NCI-H82 treated with DMSO at 0.1 percent for 48 hours (cell line): ENCODE measurements around the gene GSG1L.

Source experiments
- DNase-seq: peaks from one replicate; lab custom pipeline; 2025; ENCODE audit not compliant: unreplicated experiment; lab: John Stamatoyannopoulos, UW

GSG1L gene

DNA sequence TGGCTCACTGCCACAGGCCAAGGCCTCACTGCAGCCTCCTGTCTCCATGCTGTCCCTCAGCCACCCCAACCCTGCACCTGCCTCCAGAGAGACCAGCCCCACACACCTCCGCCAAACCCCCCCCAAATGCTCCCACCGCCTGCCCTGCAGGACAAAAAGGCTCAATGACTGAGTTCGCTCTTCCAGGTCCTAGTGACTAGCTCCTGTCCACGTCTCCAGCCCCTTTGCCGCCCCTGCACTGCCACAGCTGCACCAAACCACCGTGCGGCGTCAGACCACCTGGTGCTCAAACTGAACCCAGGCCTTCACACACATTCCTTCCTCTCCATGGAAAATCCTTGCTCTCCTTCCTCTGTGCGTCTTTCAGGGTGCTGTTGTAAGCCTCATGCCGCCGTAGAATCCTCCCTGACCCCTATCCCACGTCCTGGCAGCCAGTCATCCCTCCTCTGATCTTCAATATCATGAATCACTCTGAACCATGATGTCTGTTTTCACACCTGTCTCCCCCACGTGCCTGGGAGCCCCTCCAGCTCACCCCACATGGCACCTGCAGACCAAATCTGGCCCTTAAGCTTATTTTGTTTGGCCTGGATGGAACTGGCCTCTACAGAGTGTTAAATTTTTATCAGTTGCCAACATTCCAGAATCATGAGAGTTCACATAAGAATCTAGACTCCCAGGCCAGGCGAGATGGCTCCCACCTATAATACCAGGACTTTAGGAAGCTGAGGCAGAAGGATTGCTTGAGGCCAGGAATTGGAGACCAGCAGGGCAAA is 4.3 kb upstream of the GSG1L start:
- DNase-seq: no peak

DNA sequence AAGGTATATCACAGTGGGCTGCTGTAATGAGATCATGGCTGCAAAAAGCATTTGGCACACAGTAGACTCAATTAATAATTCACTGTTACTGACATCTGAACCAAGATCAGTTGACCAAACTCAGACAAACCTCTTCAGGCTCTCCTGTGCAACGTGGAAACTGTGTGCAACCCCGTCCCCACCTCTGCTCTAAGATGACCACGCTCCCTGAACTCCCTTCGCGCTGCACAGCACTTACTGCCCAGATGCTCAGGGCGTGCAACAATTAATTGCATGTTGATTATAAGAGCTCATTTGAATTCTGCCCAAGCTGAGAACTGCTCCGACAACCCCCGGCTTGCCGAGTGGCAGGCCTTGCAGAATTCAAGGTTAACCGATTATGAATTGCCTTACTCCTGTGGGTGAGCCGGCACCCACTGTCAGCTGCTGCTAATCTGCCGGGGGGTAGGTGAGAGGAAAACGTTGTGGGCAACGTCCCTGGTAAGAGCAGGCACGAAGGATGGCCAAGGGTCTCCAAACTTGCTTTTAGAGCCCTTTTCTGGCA is 1.3 kb upstream of the GSG1L start:
- no peak for DNase-seq

DNA sequence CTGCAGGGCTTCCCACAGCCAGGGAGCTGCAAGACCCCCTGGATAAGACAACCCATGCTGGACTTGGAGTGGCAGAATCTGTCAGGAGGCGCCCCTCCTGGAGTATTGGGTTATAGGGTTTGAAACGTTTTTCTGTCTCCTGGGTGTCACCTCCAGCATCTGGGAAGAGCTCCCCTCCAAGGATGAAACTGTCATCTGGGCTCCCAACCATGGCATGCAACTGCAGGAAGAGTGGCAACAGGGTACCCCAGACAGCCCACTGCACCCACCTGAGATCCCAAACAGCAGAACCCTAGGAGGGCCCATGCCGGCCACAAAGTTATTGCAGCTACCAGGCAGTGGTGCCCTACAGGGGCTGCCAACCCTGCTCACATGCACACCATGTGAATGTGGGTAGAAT is 636 bp upstream of the GSG1L start:
- DNase-seq: no peak

DNA sequence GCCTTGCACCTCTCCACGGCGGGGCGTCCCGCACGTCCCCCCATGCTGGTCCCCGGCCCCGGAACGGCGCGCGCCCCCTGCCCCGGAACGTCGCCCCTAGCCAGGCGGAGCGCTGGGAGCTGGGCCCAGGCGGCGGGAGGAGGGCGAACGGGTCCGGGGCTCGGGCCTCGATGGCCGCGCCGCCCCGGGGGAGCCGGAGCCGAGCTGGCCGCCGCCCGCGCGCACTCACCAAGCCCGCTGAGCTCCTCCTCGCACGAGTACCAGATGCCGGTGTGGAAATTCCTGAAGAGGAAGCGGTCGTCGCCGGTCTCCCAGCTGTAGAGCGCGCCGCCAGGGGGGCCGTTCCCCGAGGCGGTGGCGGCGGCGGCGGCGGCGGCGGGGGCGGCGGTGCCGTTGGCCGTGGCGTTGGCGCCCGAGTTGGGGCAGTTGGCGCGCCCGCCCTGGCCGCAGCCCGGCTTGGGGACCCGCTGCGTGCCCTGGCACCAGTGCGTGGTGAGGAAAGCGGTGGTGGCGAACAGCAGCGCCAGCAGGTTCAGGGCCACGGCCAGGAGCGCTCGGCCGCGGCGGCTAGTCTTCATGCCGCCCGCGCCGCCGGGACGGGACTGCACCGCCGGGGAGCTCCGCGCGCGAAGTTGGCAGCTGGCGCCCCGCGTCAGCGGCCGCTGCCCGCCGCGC is 530 bp downstream of the GSG1L start:
- DNase-seq: no peak

DNA sequence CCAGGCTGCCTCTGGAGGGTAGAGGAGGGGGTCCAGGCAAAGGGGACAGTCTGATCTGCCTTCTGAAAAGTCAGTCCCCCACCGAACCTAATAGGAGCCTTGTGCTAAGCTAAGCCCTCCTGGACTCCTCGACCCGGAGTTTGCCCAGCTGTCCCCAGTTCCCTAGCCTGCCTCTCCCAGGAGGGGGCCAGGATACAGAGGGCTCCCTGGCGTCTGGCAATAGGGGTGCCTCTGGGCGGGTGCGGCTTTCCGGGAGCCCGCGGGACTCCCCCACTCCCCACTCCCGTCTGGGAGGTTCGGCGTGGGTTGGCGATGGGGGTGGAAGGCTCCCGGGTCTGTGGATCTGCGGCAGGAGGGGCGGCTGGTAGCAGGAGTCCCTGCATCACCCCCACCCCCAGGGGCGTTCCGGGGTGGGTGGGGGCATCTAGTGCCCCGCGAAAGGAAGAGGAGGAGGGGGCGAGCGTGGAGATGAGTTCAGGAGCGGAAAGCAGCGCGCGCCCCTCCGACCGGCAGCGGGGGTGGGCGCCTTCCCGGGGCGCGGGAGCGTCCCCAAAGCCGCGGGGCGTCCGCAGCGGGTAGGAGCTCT is 1.2 kb downstream of the GSG1L start:
- no peak for DNase-seq

DNA sequence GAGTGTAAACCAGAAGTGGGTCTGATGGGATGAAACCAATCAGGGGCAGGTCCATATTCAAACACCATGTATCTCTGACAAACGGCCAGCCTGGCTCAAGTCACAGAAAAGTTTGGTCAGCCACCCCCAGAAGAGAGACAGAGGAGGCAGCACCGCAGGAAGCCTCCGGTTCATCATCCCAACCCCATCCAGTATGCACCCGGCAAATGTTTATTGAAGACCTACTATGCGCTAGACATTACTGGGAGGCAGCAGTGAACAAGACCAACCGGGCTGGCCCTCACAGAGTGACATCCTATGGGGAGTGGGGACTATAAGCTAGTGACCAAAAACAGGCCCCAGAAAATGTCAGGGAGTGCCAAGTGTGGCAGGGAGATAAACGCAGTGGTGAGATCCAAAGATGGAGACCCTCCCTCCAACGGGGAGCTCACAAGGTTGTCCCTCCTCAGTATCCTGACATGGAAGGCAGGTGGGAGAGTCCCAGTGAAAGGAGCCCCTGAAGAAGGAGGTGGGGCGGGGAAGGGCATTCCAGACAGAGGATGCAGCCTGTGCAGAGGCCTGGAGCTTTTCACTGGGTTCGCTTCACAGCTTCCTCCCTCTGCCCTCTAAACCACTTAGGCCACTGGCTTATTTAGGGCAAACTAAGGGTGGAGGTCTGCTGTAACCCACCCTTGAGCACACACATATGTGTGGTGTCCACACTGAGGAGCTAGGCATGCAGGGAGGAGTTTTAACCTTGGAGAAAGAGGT is 2.0 kb downstream of the GSG1L start:
- DNase-seq: no peak

DNA sequence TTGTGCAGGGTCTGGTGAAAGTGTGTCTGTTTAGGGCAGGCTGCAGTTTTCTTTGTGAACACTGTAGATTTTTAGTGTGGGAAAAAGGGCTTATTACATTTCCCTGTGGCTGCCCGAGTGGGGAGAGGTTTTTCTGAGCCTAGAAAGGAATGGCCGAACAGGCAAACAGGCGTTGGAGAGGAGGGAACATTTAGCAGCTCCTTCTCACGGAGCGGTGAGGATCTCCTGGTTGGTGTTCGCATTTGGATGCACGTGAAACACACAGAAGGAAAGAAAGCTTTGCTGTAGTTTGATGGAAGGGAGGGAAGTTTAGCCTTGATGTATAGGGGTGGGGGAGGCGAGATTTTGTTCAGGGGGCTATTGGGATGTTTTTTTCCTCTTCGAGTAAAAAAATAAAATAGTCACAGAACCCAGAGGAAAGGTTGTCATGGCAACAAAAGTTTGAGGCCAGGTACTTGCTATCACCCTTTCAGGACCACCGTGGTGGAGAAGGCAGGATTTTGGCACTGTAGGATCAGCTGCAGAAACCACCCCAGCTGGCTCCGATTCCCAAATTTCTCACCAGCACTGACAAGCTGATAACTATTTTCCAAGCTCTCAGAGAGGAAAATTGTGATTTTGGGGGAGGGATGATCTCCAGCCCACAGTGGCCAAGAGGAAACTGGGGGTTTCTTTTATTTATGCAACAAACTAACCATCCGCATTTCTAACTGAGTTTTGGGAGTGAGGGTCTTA is 3.5 kb downstream of the GSG1L start:
- no peak for DNase-seq

DNA sequence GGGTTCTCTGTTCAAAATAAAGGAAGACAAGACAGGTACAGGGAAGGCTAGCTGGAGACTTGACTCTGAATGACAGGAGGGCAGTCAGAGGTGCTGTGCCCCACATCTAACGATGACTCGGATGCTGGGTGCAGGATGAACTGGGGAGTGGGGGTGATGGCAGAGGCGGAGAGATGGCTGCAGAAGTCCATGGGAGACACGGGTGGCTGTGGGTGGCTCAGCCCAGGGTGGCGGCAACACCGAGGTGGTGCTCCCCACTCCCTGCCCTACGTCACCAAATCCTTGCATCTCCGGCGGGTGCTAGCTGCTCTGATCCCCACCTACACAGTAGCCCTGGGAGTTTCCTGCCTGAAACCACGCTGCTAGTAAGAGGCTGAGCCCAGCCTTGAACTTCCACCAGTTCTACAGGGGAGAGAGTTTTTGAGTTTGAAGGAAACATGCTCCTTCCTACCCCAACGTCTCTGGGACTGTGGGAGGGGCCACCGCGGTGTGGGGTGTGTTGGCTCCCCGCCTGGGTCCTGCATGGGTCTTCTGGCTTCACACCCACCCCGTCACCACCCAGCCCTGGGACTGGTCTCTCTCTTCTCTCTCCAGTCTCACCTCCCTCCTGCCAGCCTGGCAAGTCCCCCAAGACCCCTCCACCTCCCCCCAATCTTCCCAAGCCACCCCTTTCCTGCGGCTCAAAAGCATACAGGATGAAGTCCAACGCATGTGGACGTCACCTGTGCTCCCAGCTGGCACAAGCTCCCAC is 4.5 kb downstream of the GSG1L start:
- DNase-seq: no peak

DNA sequence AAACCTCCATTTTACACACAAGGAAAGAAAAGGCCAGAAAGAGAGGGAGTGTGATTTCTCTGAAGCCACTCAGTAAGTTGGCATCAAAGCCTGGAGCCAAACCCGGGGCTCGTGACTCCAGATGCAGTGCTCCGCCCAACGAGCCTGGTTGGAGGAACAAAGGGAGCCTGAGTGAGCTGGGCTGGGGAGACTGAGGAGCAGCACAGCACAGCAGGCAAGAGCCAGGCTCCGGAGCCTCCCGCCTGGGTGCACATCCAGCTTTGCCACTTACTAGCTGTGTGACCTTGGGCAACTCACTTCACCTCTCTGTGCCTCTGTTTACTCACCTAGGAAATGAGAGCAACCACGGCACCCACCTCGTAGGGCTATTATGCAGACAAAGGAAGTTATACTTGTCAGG is 5.6 kb downstream of the GSG1L start:
- no peak for DNase-seq

DNA sequence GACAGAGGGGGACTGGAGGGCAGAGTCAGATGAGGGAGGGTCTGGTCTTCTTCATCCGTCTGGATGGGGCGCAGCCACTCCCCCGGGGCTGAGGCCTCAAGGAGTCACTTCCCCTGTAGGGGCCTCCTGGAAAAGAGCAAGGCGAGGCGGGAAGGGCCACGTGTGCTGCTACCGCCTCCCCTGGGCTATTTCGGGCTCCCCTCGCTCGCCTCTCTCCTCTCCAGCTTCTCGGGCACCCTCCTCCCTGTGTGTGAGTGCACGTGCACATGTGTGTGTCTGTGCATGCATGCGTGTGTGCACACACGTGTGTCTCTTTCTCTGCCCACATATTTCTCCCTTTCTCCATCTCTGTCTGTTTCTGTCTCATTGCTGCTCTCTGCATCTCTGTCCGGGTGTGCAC is 10.1 kb downstream of the GSG1L start:
- no peak for DNase-seq

DNA sequence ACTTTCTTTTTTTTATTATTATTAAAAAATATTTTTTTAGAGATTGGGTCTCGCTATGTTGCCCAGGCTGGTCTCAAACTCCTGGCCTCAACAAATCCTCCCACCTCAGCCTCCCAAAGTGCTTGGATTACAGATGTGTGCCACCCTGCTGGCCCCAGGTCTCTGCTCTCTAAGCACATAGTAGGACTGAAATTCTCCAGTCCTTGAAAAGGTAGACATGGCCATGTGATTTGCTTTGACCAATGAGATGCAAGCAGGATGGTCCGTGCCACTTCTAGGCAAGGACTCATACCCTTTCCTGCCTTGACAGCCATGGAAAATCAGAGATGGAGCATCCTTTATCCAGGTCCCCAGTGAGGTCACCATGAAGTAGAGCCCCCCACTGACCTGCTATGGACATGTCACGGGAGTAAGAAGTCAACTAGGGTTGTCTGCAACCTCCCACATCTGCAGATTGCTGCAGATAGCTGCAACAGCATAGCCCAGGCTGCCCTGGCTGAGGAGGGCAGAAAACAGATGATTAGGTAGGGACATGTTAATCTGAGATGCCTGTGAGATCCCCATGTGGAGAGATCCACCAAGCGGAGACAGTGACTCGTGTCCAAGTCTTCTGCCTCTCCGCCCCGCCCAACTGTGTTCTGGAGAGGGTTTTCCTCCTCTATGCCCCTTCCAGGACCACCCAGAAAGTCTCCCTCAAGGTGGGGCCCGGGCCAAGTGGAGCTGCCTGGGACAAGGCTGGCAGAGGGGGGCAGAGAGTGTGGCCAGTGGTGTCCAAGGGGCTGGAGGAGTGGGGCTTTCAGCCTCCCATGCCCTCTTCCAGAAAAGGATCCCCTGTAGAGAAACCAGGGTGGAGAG is 11.0 kb downstream of the GSG1L start:
- no peak for DNase-seq

DNA sequence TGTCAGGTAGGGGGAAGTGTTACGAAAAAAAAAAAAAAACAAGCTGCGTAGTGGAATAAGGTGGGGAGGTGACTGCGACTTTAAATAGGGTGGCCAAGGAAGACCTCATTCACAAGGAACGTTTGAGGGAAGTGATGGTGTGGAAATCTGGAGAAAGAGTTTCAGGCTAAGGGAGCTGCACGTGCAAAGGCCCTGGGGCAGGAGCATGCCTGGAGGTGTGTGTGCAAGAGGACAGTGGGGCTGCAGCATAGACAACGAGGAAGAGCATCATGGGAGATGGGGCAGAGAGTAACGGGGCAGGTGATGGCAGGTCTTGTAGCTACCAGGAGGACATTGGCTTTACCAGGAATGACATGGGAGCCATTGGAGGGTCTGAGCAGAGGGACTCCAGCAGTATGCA is 12.0 kb downstream of the GSG1L start:
- DNase-seq: no peak

DNA sequence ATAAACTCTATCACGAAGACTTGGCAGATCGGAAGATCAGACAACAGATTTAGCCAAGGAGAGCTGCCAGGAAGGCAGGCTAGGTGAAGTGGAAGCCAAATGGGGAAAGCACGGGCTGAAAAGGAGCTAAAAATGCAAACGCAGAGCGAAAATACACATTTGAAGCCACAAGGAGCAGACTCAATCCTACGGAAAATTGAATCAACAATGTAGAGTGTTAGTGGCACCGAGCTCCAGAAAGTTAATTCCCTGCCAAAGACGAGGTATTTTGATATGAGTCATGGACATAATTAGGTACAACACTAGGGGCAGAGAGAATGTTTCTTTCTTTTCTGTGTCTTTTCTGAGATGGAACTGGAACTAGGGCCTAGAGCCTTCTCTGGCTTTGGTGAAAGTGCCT is 20.7 kb downstream of the GSG1L start:
- DNase-seq: no peak

DNA sequence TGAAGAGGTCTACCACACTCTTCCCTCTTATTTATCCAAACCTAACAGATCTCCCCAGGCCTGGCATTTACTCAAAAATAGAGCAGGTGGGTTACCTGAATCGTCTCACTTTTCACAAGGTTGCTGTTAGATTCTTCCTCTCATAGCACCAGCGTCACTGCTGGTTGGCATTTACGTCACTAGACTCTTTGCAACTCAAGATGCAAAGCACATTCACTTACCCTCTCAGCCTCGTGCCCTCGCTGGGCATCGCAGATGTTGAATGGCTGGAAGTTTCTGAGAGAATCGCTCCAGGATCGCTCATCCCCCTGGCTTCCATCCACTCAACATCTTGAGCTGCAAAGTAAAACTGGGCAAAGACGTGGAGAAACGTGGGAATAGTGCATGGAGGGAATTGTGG is 21.9 kb downstream of the GSG1L start:
- DNase-seq: no peak

DNA sequence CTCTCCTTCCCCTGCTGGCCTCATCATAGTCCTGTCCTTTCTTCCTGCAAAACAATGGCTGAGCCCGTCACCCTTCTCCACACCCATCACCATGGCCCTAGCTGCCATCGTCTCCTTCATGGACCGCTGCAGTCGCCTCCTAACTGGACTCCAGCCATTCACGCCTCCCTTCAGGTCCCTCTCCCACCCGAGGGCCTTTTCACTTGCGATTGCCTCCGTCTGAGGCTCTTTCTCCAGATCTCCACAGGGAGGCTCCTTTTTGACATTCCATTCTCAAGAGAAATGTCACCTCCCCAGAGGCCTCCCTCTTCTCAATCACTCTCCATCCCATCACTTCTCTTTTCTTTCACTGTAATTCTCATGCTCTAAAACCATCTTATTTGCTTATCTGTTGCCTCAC is 23.5 kb downstream of the GSG1L start:
- no peak for DNase-seq

DNA sequence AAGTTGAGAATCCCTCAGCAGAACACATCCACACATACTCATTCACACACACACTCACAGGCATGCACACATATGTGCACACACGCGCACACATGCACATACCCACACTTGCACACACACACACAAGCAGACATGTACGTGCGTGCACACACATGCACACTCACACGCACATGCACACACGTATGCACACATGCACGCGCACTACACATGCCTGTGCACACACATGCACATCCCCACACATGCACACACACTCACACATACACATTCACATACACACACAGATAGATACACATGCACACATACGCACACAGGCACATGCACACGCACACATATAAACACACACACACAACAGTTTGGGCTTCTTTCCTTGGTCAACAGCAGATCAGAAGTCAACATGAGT is 24.0 kb downstream of the GSG1L start:
- no peak for DNase-seq

DNA sequence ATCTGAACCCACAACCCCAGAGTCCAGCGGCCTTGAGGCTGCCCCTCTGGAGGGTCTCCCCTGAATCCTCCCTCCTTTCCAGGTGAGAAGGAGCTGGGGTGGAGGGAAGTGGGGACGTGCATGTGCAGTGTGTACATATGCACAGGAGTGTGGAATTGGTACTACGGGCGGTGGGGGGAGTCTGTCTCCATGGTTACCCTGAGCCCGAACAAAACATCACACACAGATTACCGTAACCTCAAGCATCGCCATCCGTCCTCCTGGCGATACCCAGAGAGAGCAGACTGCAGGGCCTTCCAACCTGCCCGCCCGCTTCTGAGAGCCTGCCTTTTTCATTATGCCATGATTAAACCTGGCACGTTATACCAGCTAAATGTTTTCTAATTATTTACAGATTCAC is 25.1 kb downstream of the GSG1L start:
- no peak for DNase-seq

DNA sequence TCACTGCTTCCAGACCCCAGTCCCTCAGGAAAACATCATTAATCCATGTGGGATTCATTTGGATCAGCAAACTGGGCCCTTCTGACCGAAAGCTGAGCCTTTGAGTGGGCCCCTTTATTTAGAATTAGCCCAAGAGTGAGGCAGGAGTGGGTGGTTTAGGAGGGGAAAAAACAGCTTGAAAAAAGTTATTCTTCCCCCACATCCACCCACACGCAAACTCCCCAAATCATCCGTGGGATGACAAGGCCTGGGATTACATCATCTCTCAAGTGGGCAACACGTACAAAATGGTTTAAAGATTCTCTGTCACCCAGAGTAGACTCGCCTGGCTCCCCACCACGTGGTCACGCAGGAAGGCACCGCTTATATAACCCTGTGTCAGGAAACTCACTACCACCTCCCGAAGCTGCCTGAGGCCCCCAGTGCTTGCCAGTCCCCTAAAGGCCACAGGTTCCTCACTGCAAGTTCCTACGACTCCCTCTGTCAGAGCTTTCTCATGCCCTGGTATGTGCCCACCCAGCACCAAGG is 27.6 kb downstream of the GSG1L start:
- no peak for DNase-seq

DNA sequence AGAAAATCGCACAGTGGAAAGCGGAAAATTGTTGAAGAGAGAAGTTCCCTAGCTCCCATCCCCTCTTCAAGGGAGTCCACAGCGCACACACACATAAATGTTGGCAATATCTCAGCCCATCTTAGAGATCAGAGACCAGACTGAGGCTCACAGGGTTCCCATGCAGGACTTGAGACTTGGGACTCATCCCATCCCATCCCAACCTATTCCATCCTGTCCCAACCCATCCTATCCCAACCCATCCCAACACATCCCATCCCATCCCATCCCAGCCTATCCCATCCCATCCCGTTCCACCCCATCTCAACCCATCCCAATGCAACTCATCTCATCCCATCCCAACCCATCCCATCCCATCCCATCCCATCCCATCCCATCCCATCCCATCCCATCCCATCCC is 29.6 kb downstream of the GSG1L start:
- no peak for DNase-seq
